Endodermal cell (in vitro differentiated cells): Measurements from ENCODE around the gene RAB38. TPM values are rescaled to one million over a fixed set of nuclear protein-coding genes. Genes with fewer than 3 reads are reported as not detected.

Experiments used
- DNase-seq: peaks from one replicate; pipeline ENCODE4 v3.0.0-alpha.2; 2017
- H3K27ac ChIP-seq: 2 replicates; pipeline ENCODE4 v1.5.1; 2013; ENCODE audit warnings: mild to moderate bottlenecking, low read depth, low read length, moderate library complexity
- H3K27me3 ChIP-seq: 2 replicates; pipeline ENCODE4 v1.6.1; 2013; ENCODE audit warnings: mild to moderate bottlenecking, low read length, moderate library complexity; ENCODE audit not compliant: insufficient read depth, control insufficient read depth, poor library complexity, severe bottlenecking
- H3K36me3 ChIP-seq: 2 replicates; pipeline ENCODE4 v1.7.0; 2013; ENCODE audit warnings: mild to moderate bottlenecking, low read length, moderate library complexity; ENCODE audit not compliant: control insufficient read depth, insufficient read depth
- H3K4me1 ChIP-seq: one replicate; pipeline ENCODE4 v1.7.0; 2013; ENCODE audit warnings: low read length; ENCODE audit not compliant: control insufficient read depth, insufficient read depth
- H3K4me3 ChIP-seq: 2 replicates; pipeline ENCODE4 v1.5.1; 2013; ENCODE audit warnings: mild to moderate bottlenecking, low read length, moderate library complexity
- H3K9ac ChIP-seq: 2 replicates; pipeline ENCODE4 v1.6.1; 2013; ENCODE audit warnings: mild to moderate bottlenecking, low read length, moderate library complexity; ENCODE audit not compliant: poor library complexity, severe bottlenecking; ENCODE audit errors: extremely low read depth
- H3K9me3 ChIP-seq: 2 replicates; pipeline ENCODE4 v1.6.1; 2013; ENCODE audit warnings: mild to moderate bottlenecking, low read length, moderate library complexity; ENCODE audit not compliant: control insufficient read depth
- H3K27ac Mint-ChIP-seq: 2 replicates; pipeline ENCODE4 v1.8.0; 2020; ENCODE audit warnings: mixed read lengths
- H3K27me3 Mint-ChIP-seq: 2 replicates; pipeline ENCODE4 v1.8.0; 2021; ENCODE audit warnings: mild to moderate bottlenecking, mixed read lengths; ENCODE audit not compliant: insufficient read depth
- H3K36me3 Mint-ChIP-seq: 2 replicates; pipeline ENCODE4 v1.8.0; 2020; ENCODE audit warnings: low read depth, mixed read lengths
- H3K4me1 Mint-ChIP-seq: 2 replicates; pipeline ENCODE4 v1.8.0; 2020; ENCODE audit warnings: mixed read lengths
- H3K4me3 Mint-ChIP-seq: 2 replicates; pipeline ENCODE4 v1.8.0; 2020; ENCODE audit warnings: mild to moderate bottlenecking, moderate library complexity, mixed read lengths
- H3K9me3 Mint-ChIP-seq: 2 replicates; pipeline ENCODE4 v1.8.0; 2020; ENCODE audit warnings: mild to moderate bottlenecking, mixed read lengths
- CTCF ChIP-seq: fragments of 200-600 bp; sonication (generic); conservative IDR thresholded peaks from 2 replicates; pipeline ENCODE4 v1.5.0; 2021; ENCODE audit warnings: antibody characterized with exemption, mild to moderate bottlenecking
- WGBS, 2 experiments: methylation state at CpG; one replicate each; pipeline versions ENCODE4 v1.1.5 to v1.1.7; 2013; ENCODE audit warnings: missing lambda C conversion rate in 2 of 2, mixed read lengths in 1 of 2; ENCODE audit not compliant: insufficient coverage in 1 of 2, insufficient read length in 1 of 2; 5-methylcytosine and 5-hydroxymethylcytosine counted together
- total RNA-seq, 2 donors: library from RNA; stranded (reverse); fragmentation: NEBNext Ultra II Directional in 1 of 2; extraction: Animal tissue kit (Norgen Biotek cat#: 25700) in 1 of 2; gene quantifications; 2 replicates in 1 of 2; 3 replicates in 1 of 2; pipeline ENCODE4 v1.2.1, GENCODE V29; 2021

Gene RAB38
- total RNA-seq, 2 donors from 2014 or later, result 12.3 to 15.0 TPM

GRCh38 chr11:88139865-88140264, 35.4 kb downstream of the RAB38 start:
- WGBS, 2 experiments, result 0% methylated on average over 1 of the region's 1 CpG
- Mint-ChIP-seq H3K4me1 (no peaks in the 10 kb centered on the region), H3K9me3 (no peaks in the 10 kb centered on the region), H3K4me3 (no peak overlapping the region), H3K36me3 (no peaks in the 10 kb centered on the region), H3K27me3 (no peaks in the 10 kb centered on the region), H3K27ac (no peak overlapping the region)
- H3K9me3 ChIP-seq, result no peaks in the 10 kb centered on the region
- DNase-seq, result no peak
- H3K27ac ChIP-seq, result no peak overlapping the region
- no peak overlapping the region for H3K4me3 ChIP-seq
- H3K9ac ChIP-seq, result no peak overlapping the region
- H3K36me3 ChIP-seq, result no peaks in the 10 kb centered on the region
- H3K27me3 ChIP-seq, result no peaks in the 10 kb centered on the region
- no peak for TF ChIP-seq CTCF
- no peaks in the 10 kb centered on the region for H3K4me1 ChIP-seq

- H3K27me3 Mint-ChIP-seq, result no peaks in the 10 kb centered on the region
- DNase-seq, result no peak
- H3K36me3 Mint-ChIP-seq, result peaks cover 8% of the 10 kb centered on the region
- Histone ChIP-seq H3K9ac (no peak overlapping the region), H3K27ac (no peak overlapping the region), H3K9me3 (peaks cover 8% of the 10 kb centered on the region), H3K36me3 (no peaks in the 10 kb centered on the region), H3K4me3 (no peak overlapping the region), H3K4me1 (no peaks in the 10 kb centered on the region), H3K27me3 (no peaks in the 10 kb centered on the region)
- WGBS, 2 experiments, result 92 to 95% methylated on average over 2 to 3 of the region's 3 CpGs
- peaks cover 7% of the 10 kb centered on the region for H3K9me3 Mint-ChIP-seq
- no peaks in the 10 kb centered on the region for H3K4me1 Mint-ChIP-seq
- no peak overlapping the region for H3K4me3 Mint-ChIP-seq
- no peak for TF ChIP-seq CTCF
- H3K27ac Mint-ChIP-seq, result no peak overlapping the region
Measured at GRCh38 chr11:88131764-88132470, 43.3 kb downstream of the RAB38 start.

- H3K9ac ChIP-seq, result no peak overlapping the region
- H3K36me3 Mint-ChIP-seq, result peaks cover 3% of the 10 kb centered on the region
- H3K27me3 ChIP-seq, result no peaks in the 10 kb centered on the region
- H3K27ac ChIP-seq, result no peak overlapping the region
- no peaks in the 10 kb centered on the region for H3K27me3 Mint-ChIP-seq
- H3K9me3 ChIP-seq, result no peaks in the 10 kb centered on the region
- 86 to 97% methylated on average over 3 to 4 of the region's 4 CpGs for WGBS, 2 experiments
- peaks cover 3% of the 10 kb centered on the region for H3K4me1 ChIP-seq
- no peak overlapping the region for H3K27ac Mint-ChIP-seq
- peaks cover 4% of the 10 kb centered on the region for H3K9me3 Mint-ChIP-seq
- H3K36me3 ChIP-seq, result no peaks in the 10 kb centered on the region
- DNase-seq, result no peak
- no peak for TF ChIP-seq CTCF
- H3K4me3 Mint-ChIP-seq, result no peak overlapping the region
- no peak overlapping the region for H3K4me3 ChIP-seq
- peaks cover 4% of the 10 kb centered on the region for H3K4me1 Mint-ChIP-seq
Measured at GRCh38 chr11:88122956-88123355, 52.3 kb downstream of the RAB38 start.
